Brain microvascular endothelial cell (primary cell): ENCODE data around the gene OR51D1.

Experiments
- DNase-seq: peaks from one replicate; pipeline ENCODE4 v3.0.0-alpha.2; 2020
- H3K27ac ChIP-seq: fragments of 250-450 bp; sonication (Bioruptor Pico); 2 replicates; pipeline ENCODE4 v1.5.1; 2020; ENCODE audit warnings: mild to moderate bottlenecking, moderate library complexity
- H3K27me3 ChIP-seq: fragments of 250-450 bp; sonication (Bioruptor Pico); replicated peaks from 2 replicates; pipeline ENCODE4 v1.5.1; 2020; ENCODE audit warnings: mild to moderate bottlenecking
- H3K36me3 ChIP-seq: fragments of 250-450 bp; sonication (Bioruptor Pico); replicated peaks from 2 replicates; pipeline ENCODE4 v1.5.1; 2020; ENCODE audit warnings: mild to moderate bottlenecking
- H3K4me3 ChIP-seq: 2 replicates; pipeline ENCODE4 v1.5.1; 2011; ENCODE audit warnings: low read depth, mild to moderate bottlenecking, control low read depth, low read length, moderate library complexity
- CTCF ChIP-seq: IDR thresholded peaks from 2 replicates; pipeline ENCODE4 v1.5.1; 2011; ENCODE audit warnings: low read depth, mild to moderate bottlenecking, moderate library complexity, low read length, control low read depth, inconsistent platforms; ENCODE audit errors: missing control alignments
- in situ Hi-C: cut with HindIII; loops from 2 replicates; pipeline ENCODE4 v1.10.0; 2017; ENCODE audit warnings: low sequenced_read_pairs, low pct_ligation_motif_present

The OR51D1 gene

GRCh38 chr11:4682623-4683419 lies 45.5 kb downstream of the OR51D1 start:
- DNase-seq = no peak
- in situ Hi-C loops = no loop called here
- no peak for TF ChIP-seq CTCF
- H3K4me3 ChIP-seq = no peak overlapping the region
- no peaks in the 10 kb centered on the region for H3K27me3 ChIP-seq
- H3K27ac ChIP-seq = peak overlapping the region; percentile 3
- H3K36me3 ChIP-seq = no peaks in the 10 kb centered on the region

- H3K27ac ChIP-seq = no peak overlapping the region
- TF ChIP-seq CTCF = no peak
- H3K36me3 ChIP-seq = no peaks in the 10 kb centered on the region
- DNase-seq = no peak
- in situ Hi-C loops = no loop called here
- H3K4me3 ChIP-seq = no peak overlapping the region
- H3K27me3 ChIP-seq = no peaks in the 10 kb centered on the region
These were observed 47.5 kb downstream of the OR51D1 start for GRCh38 chr11:4684631-4685285.
